Endometrium (tissue), 2 donors: Measurements from ENCODE around the gene NDST4.

Source experiments
- FAIRE-seq: peaks from 2 replicates; lab custom pipeline; 2012; peaks lifted over from hg19 to GRCh38; lab: Jason Lieb, UNC
- donor health status: control.
- donor health status: control.

NDST4 gene

GRCh38 chr4:114905017-114905416 lies 208.4 kb downstream of the NDST4 start:
- FAIRE-seq: no peak

- no peak for FAIRE-seq
Measured at GRCh38 chr4:114900934-114901333, 212.5 kb downstream of the NDST4 start.

- FAIRE-seq: no peak
Measured at GRCh38 chr4:114890773-114891172, 222.6 kb downstream of the NDST4 start.

GRCh38 chr4:114886761-114887160 lies 226.7 kb downstream of the NDST4 start:
- no peak for FAIRE-seq

- FAIRE-seq: no peak
Measured at GRCh38 chr4:114883641-114884040, 229.8 kb downstream of the NDST4 start.

GRCh38 chr4:114879916-114880669 lies 233.3 kb downstream of the NDST4 start:
- FAIRE-seq: peak; percentile 98

- FAIRE-seq: no peak
Measured at GRCh38 chr4:114875630-114876029, 237.8 kb downstream of the NDST4 start.

GRCh38 chr4:114874321-114874720 lies 239.1 kb downstream of the NDST4 start:
- FAIRE-seq: no peak

- FAIRE-seq: no peak
Measured at GRCh38 chr4:114870987-114871386, 242.4 kb downstream of the NDST4 start.

GRCh38 chr4:114866901-114867670 lies 246.3 kb downstream of the NDST4 start:
- no peak for FAIRE-seq

GRCh38 chr4:114864060-114864459 lies 249.4 kb downstream of the NDST4 start:
- no peak for FAIRE-seq

- FAIRE-seq: no peak
Measured at GRCh38 chr4:114860786-114861185, 252.6 kb downstream of the NDST4 start.

GRCh38 chr4:114857831-114858230 lies 255.6 kb downstream of the NDST4 start:
- no peak for FAIRE-seq

- no peak for FAIRE-seq
Measured at GRCh38 chr4:114839986-114840385, 273.4 kb downstream of the NDST4 start.

- no peak for FAIRE-seq
Measured at GRCh38 chr4:114830628-114831027, 282.8 kb downstream of the NDST4 start.

GRCh38 chr4:114827651-114828050 lies 285.8 kb downstream of the NDST4 start:
- FAIRE-seq: no peak

- no peak for FAIRE-seq
Measured at GRCh38 chr4:114815760-114816159, 297.7 kb downstream of the NDST4 start.

- no peak for FAIRE-seq
Measured at GRCh38 chr4:114813961-114814360, 299.5 kb downstream of the NDST4 start.

GRCh38 chr4:114811564-114812301 lies 301.7 kb downstream of the NDST4 start:
- peak; percentile 4 for FAIRE-seq

GRCh38 chr4:114807759-114808404 lies 305.5 kb downstream of the NDST4 start:
- FAIRE-seq: no peak

- no peak for FAIRE-seq
Measured at GRCh38 chr4:114807357-114807756, 306.1 kb downstream of the NDST4 start.

- FAIRE-seq: no peak
Measured at GRCh38 chr4:114791976-114792375, 321.4 kb downstream of the NDST4 start.
